AG04450 (cell line): ENCODE data around the gene KIF3C. TPM values are rescaled to one million over a fixed set of nuclear protein-coding genes. Genes with fewer than 3 reads are reported as not detected.

Experiments used
- CTCF ChIA-PET: fragments of 300-600, 350-600 bp; formaldehyde crosslinking; extraction: SDS; loops from one replicate; lab custom pipeline; 2022; ENCODE audit warnings: antibody characterized with exemption, inconsistent platforms; lab: Charles Lee
- POLR2A ChIA-PET: fragments of 350-600 bp; formaldehyde crosslinking; extraction: SDS; loops from one replicate; lab custom pipeline; 2021; ENCODE audit warnings: antibody characterized with exemption, inconsistent platforms; lab: Yijun Ruan, JAX
- DNase-seq: peaks from one replicate; pipeline ENCODE4 v3.0.0-alpha.2; 2011; ENCODE audit warnings: low read depth, low spot score
- H3K27ac ChIP-seq: one replicate; pipeline ENCODE4 v1.5.1; 2012; ENCODE audit warnings: low read depth, low read length, control low read depth
- H3K27me3 ChIP-seq: one replicate; pipeline ENCODE4 v1.6.0; 2012; ENCODE audit warnings: low read length; ENCODE audit not compliant: control insufficient read depth, insufficient read depth
- H3K4me3 ChIP-seq: 2 replicates; pipeline ENCODE4 v1.5.1; 2011; ENCODE audit warnings: mild to moderate bottlenecking, low read depth, low read length, control low read depth
- H3K9me3 ChIP-seq: 2 replicates; pipeline ENCODE4 v1.5.1; 2012; ENCODE audit warnings: low read length; ENCODE audit not compliant: control insufficient read depth, insufficient read depth
- CTCF ChIP-seq: IDR thresholded peaks from 2 replicates; pipeline ENCODE4 v1.5.1; 2011; ENCODE audit warnings: low read depth, low read length, control low read depth, inconsistent platforms
- polyA plus RNA-seq: library from polyadenylated mRNA; depleted of rRNA; stranded (reverse); fragments of >200 nt; gene quantifications from 2 replicates; pipeline ENCODE4 v1.2.3, GENCODE V29; 2011

Gene KIF3C
- polyA plus RNA-seq, 1 experiment = 8.0 TPM

- DNase-seq = no peak
- no peak overlapping the region for H3K27ac ChIP-seq
- ChIA-PET POLR2A (interaction anchor here (0.5 kb wide), 1 partner anchor 54 kb away, joined by 4 read pairs; no protein-coding TSS in a partner anchor), CTCF (interaction anchor here (0.9 to 5.3 kb wide), 3 partner anchors 96 to 247 kb away, joined by 3 to 109 read pairs (median 12); no protein-coding TSS in a partner anchor)
- no peak for TF ChIP-seq CTCF
- H3K9me3 ChIP-seq = no peaks in the 10 kb centered on the region
- no peak overlapping the region for H3K4me3 ChIP-seq
- no peaks in the 10 kb centered on the region for H3K27me3 ChIP-seq
Observed at GRCh38 chr2:25948437-25948836, 33.9 kb downstream of the KIF3C start.

GRCh38 chr2:25941042-25941441 is 41.3 kb downstream of the KIF3C start:
- CTCF ChIA-PET = interaction anchor here (1.9 kb wide), 1 partner anchor 10 kb away, joined by 10 read pairs; no protein-coding TSS in a partner anchor
- DNase-seq = no peak
- Histone ChIP-seq H3K27ac (no peak overlapping the region), H3K27me3 (no peaks in the 10 kb centered on the region), H3K4me3 (no peak overlapping the region), H3K9me3 (no peaks in the 10 kb centered on the region)
- POLR2A ChIA-PET = no interaction called here
- TF ChIP-seq CTCF = no peak

- H3K27me3 ChIP-seq = no peaks in the 10 kb centered on the region
- DNase-seq = no peak
- ChIA-PET POLR2A (no interaction called here), CTCF (interaction anchor here (1.6 to 1.7 kb wide), 2 partner anchors 12 to 87 kb away, joined by 4 to 6 read pairs; no protein-coding TSS in a partner anchor)
- no peaks in the 10 kb centered on the region for H3K9me3 ChIP-seq
- no peak overlapping the region for H3K4me3 ChIP-seq
- TF ChIP-seq CTCF = no peak
- no peak overlapping the region for H3K27ac ChIP-seq
Observed at GRCh38 chr2:25939257-25939668, 43.0 kb downstream of the KIF3C start.

- POLR2A ChIA-PET = no interaction called here
- no peak for DNase-seq
Observed at GRCh38 chr2:25938345-25938744, 44.0 kb downstream of the KIF3C start.

More at GRCh38 chr2:25938345-25938744, 44.0 kb downstream of the KIF3C start:
- no peak overlapping the region for H3K4me3 ChIP-seq
- H3K27ac ChIP-seq = no peak overlapping the region
- no peaks in the 10 kb centered on the region for H3K9me3 ChIP-seq
- H3K27me3 ChIP-seq = no peaks in the 10 kb centered on the region
- TF ChIP-seq CTCF = no peak
- CTCF ChIA-PET = interaction anchor here (1.6 to 1.7 kb wide), 2 partner anchors 13 to 86 kb away, joined by 4 to 6 read pairs; no protein-coding TSS in a partner anchor
